ENCODE measurements around the gene ECSIT.

DNA sequence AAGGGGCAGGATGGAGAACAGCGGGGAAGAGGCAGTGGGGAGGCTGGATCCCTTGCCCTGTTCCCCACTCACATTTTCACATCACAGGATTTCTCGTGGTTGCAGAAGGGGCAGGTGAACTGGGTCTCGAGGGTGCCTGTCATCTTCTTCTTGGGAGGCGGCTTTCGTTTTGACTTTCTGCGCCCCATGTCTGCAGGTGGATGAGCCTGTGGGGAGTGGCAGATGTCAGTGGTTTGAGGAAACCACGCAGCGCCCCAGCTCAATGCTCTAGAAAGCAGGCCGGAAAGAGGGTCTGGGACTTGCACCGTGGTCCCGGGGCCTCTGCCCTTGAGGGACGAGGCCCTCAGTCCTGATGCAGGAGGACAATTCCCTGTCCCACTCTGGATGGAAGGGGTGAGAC lies 25.2 kb upstream of the ECSIT start:
- no peak for TF ChIP-seq ESRRG (CRISPR knock-in tag; IDR thresholded peaks at IDR 0.05)
- TF ChIP-seq, protein P1, sequence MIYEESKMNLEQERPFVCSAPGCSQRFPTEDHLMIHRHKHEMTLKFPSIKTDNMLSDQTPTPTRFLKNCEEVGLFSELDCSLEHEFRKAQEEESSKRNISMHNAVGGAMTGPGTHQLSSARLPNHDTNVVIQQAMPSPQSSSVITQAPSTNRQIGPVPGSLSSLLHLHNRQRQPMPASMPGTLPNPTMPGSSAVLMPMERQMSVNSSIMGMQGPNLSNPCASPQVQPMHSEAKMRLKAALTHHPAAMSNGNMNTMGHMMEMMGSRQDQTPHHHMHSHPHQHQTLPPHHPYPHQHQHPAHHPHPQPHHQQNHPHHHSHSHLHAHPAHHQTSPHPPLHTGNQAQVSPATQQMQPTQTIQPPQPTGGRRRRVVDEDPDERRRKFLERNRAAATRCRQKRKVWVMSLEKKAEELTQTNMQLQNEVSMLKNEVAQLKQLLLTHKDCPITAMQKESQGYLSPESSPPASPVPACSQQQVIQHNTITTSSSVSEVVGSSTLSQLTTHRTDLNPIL (CRISPR knock-in tag; IDR thresholded peaks at IDR 0.05; ENCODE audit: low read depth): no peak
- TF ChIP-seq BACH2 (CRISPR knock-in tag; IDR thresholded peaks at IDR 0.05; ENCODE audit: borderline replicate concordance): no peak
- TF ChIP-seq, protein P2, sequence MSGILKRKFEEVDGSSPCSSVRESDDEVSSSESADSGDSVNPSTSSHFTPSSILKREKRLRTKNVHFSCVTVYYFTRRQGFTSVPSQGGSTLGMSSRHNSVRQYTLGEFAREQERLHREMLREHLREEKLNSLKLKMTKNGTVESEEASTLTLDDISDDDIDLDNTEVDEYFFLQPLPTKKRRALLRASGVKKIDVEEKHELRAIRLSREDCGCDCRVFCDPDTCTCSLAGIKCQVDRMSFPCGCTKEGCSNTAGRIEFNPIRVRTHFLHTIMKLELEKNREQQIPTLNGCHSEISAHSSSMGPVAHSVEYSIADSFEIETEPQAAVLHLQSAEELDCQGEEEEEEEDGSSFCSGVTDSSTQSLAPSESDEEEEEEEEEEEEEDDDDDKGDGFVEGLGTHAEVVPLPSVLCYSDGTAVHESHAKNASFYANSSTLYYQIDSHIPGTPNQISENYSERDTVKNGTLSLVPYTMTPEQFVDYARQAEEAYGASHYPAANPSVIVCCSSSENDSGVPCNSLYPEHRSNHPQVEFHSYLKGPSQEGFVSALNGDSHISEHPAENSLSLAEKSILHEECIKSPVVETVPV (CRISPR knock-in tag; IDR thresholded peaks at IDR 0.05): no peak

Measured in SK-N-SH treated with all-trans-retinoic acid at 6 μM for 48 hours (cell line).